Stimulated activated CD8-positive, alpha-beta memory T cell treated with anti-CD3 and anti-CD28 coated beads, Interleukin-7, amount 100 ng/mL, for 24 hours (primary cell): ENCODE data around the gene TSPAN4.

ENCODE experiments used
- DNase-seq: peaks from one replicate; pipeline ENCODE4 v3.0.0-alpha.2; 2020; ENCODE audit warnings: low read depth

Gene TSPAN4

DNA sequence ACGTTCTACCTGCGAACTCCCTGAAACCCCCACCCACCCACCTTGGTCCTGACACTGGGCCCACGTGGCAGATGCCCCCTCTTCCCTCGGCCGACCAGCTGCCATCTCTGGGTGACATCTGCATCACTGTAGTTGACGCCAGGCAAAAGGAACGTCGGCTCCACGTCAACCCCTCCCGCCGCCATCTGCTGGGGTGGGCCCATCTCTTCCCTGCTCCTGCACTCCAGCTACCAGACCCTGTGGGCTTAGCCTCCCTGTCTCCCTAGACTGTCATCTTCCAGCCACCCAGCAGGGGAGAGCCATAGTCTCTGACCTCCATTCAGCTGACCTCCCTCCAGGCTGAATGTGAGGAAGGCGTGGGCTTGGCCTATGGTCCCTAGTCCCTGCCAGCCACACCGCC lies 46.6 kb downstream of the TSPAN4 start:
- DNase-seq, result no peak

DNA sequence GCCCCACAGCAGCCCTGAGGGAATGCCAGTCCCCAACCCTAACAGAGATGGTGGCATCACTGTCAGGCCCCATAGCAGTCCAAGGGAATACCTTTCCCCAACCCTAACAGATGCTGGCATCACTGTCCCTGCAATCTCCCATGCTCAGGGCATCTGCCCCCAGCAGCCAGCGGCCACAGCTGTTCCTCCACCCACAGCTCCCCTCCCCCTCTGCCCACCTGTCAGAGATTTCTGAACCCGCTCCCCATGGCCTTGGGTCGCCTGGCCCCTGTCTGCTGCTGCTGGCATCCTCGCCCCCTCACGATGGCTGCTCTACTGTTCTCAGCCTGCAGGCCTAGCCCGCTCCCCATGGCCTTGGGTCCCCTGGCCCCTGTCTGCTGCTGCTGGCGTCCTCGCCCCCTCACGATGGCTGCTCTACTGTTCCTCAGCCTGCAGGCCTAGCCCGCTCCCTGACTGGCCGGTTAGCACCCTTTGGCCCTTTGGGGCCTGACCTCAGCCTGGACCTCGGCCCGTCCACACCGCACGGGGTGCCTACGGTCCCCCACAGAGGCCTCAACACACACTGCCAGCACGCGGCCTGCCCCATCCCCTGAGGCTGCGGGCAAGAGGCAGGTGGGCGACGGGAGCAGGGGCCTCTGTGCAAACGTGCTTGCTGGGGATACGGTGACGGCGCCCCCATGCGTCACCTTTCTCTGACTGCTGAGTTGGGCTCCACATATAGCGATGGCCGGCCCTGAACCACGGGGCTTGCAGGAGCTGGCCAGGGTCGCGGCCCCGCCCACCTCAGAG lies 47.2 kb downstream of the TSPAN4 start:
- no peak for DNase-seq

DNA sequence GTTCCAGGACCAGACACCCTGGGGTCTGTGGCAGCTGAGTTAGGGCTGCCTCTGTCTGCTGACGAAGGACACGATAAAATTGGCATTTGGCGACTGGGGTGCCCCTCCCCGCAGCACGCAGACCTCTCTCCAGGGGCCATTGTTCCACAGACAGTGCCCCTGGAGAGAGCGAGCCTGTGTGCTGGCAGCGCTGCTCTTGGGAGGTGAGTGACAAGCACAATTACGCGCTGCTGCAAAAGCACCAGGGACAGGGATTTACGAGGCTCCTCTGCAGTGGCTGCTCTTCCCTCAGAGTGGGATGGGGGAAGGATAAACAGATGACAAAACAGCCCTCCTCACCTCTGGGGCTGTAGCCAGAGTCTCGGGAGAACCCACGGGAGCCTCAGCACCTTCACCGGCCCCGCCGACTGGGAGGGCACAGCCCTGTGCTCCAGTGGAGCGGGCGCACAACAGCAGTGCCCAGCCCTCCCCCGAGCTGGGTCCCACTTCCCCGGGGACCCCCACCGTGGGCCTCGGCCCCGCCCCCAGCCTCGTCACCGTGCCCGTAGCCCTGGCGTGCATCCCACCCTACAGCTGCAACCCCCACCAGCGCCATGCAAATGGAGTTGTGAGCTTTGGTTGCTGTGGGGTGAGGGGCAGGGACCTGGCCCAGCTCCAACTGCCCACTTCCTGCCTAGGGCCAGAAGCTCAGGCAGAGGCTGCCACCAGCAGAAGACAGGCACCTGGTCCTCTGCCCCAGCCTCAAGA lies 48.3 kb downstream of the TSPAN4 start:
- DNase-seq, result no peak

DNA sequence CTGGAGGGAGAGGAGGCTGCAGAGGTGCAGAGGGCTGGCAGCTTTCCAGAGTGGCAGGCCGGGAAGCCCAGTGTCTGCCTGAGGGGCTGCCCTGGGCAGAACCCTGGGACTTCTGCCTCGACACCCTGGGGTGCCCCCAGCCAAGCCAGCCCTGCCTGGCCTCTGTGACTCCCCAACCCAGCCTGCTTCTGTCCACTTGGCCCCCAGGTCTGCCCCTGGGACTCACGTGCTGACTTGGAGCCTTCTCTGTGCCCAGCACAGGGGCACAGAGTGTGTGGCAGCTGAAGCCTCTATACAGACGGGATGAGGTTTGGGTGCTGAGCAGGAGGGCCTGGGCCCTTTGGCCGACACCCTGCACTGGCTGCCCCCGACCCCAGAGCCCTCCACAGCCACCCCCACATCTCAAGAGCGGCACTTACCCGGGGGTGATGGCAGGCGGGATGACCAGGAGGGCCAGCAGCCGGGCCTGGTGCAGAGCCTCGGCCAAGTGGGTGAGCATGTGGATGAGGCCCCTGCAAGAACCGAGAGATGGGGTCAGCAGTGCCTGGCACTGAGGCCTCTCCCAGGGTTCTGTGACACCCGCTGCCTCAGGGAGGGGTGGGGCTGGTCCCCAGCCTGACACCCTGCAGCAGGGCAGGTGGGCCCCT lies 50.5 kb downstream of the TSPAN4 start:
- DNase-seq, result no peak

DNA sequence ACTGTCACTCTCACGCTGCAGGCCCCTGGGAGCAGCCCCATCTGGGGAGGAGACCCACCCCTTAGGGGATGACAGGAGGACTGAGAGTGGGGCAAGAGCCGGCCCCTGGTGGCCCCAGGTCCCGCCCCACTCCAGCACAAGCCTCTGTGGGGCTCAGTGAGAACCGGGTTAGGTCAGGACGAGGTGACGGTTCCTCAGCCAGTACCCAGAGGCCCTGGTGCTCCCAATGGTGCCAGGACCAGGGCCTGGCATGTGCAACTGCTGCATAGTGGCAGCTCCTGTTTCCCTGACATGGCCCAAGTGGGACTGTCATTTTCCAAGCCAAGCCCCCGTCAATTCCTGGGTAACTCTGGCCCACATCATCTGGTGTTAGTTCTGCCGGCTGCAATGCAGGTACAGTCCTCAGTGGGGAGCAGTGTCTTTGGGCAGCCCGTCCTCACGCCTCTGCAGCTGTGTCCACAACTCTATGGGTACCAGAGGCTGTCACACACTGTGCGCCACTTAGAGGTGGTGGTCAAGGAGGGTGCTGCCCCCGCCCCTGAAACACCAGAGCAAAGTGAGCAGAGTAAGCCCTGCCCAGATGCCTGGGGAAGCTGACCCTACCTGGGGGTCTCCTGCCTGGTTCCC lies 52.0 kb downstream of the TSPAN4 start:
- no peak for DNase-seq

DNA sequence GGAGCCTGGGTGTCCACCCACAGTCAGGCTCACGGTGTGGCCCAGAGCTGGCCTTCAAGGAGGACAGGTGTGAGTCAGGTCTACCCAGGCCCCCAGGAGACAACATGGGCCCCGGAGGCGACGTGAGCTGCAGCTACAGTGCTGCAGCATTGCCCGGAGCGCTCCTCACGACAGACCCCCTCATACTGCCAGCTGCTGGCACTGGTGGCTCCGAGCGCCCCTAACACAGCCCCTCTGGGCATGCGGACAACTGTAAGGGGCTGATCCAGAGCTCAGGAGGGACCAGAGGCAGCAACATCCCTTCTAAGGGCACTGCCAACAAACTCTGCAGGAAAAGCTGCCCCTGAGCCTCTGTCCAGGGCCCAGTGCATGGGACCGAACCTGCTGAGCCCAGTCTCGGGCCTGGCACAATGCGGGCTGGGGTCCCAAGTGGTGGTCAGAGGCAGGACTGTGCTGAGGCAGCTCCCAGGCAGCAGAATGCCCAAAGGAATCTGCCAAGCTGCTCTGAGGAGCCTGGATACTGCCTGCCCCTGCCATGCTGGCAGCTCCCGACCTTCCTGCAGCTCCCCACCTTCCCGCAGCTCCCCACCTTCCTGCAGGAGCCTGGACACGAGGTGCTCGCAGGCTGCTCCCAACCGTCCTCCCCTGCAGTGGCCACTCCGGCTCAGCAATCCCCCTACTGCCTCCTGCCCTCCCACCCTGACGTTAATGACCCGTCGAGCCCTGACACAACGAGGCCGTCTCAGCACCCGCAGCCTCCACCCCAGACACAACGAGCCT lies 52.9 kb downstream of the TSPAN4 start:
- DNase-seq, result no peak

DNA sequence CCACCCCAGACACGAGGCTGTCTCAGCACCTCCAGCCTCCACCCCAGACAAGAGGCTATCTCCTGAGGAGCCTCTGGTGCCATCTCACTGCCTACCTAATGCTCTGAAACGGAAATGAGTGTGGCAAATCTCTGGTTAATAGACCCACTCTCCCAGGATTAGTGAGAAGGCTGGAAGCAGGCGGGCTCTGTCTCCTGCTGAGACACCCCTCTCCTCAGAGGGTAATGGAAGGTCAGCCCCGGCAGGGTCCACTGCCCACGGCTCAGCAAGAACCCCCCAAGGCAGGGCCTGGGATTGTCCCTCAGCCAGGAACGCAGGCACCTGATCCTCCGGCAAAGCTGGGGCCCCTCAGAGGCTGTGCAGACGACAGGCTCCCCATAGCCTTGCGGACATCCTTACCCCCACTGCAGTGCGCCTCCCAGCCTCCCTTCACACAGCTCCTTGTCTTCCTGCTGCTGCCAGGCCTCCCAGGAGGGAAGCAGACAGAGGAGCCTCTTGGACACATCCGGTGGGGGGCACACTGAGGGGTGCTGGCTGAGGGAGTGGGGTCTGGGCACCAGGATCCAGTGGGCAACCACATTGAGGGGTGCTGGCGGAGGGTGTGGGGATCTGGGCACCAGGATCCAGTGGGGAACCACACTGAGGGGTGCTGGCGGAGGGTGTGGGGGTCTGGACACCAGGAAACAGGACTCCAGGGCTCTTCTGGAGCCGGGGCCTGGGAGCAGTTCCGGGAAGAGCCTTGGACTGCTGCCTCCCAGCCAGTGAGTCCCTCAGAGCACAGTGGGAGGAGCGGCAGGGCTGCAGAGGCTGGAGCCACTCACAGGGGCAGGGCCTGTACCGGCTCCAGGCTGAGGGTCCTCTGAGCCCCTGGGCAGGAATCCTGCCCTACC lies 54.8 kb downstream of the TSPAN4 start:
- no peak for DNase-seq

DNA sequence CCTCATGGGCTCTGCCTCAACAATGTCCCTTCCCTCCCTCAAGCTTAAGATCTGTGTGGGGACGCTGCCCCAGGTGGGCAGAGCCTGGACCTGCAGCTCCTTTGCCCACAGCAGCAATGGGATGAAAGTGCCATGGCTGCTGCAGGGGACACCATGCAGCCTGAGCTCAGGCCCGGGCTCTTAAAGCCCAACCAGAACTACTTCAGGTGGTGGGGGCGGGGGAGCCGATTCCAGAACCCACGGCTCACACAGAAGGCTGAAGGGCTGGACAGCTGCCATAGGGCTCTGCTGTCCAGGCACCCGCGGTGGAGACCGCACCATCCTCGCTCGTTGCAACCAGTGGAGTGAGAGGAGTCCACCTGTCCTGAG lies 55.5 kb downstream of the TSPAN4 start:
- DNase-seq, result no peak

DNA sequence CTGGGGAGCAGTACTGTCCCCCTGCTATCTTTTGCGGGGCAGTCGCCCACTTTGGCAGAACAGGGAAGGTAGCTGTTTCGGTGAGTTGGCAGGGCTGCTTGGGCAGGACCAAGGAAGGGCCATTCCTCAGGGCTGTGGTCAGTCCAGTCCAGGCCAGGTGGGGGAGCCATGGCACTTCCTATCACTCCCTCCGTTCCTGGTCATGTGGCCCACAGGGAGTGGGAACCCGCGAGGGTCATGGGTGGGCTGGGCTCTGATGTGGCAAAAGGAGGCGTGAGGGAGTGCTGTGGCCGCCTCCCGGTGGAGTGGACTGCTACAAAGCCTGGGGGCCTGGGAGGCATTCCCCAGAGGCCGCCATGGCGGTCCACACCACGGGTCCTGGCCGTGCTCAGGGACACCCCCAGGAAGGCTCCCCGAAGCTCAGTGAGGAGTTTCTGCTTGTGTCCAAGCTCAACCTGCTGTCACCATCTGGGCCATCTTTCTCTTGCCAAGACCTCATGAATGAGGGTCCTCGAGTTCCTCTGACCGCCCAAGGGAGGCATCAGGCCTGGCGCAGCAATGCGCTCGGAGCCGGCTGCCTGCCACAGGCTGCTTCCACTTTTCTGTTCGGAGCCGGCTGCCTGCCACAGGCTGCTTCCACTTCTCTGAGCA lies 56.0 kb downstream of the TSPAN4 start:
- no peak for DNase-seq

DNA sequence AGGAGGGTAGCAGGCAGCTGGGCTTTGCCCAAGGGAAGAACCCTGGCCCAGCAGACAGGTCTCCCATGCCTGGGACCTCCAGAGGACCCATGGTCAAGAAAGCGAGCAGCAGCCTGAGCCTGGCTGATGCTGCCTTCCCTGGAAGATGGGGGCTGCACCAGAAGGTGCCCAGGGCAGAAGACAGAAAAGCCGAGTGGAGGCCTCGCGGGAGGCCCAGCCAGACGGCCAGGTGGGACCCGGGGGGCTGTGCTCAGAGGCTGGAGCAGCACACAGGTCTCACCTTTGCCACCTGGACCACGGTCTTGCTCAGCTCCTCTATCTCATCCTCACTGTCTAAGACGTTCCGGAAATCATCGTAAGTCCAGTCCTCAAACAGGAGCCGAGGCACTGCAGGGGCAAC lies 57.1 kb downstream of the TSPAN4 start:
- DNase-seq, result no peak

DNA sequence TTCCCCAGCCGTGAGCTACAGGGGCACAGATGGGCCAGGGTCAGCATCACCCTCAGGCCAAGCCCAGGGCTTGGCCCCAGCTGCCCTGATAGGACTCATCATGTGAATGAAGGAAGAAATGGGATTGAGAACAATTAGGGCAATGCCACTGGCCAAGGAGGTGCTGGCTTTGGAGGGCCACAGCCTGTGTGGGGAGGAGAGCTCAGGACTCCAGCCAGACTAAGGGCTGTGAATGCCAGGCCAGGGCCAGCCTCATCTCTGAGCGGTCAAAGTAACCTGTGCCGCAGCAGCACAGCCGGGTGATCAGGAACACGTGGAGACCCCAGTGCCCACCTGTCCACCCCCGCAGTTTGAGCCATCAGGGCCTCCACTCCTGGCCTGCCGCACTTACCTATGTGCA lies 57.9 kb downstream of the TSPAN4 start:
- no peak for DNase-seq

DNA sequence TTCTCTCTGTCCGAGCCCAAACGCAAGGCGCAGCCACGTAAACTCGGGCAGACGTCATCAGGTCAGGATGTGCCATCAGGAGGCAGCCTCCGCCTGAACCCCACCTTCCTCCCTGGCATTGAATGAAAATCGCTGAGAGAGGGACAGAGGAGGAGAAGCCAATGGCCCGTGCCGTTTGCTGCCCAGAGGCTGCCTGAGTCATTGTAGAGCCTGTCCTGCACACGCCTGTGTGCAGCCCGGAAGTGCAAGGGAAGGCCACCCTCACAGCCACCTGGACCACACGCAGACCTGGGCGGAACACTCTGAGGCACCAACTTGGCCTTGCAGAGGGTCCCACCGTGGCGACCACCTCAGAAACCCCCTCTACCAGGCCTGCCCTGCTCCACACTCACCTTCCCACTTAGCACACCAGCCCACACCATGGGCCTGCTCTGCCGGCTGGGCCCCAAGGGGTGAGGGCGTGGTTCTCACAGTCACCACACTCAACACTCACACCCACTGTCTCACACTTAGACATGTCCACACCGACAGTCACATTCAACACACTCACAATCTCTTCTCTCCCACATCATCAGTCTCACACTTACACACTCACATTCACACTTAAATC lies 58.9 kb downstream of the TSPAN4 start:
- DNase-seq, result no peak

DNA sequence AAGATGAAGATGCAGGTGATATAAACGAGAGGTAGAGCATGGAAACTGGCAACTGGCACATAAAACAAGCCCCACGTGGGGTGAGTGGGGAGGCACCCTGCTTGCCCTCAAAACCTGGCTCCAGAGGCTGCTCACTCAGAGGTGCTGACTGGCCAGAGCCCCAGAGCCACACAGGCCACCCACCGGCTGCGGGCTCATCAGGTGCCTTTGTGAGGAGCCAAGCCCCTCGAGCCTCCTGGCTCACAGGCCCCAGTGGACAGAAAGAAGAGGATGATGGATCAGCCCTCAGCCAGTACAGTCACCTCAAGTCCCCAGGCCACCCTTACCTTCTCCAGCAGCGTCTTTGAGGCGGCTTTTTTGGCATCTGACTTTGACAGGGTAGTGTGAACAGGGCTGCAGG lies 61.7 kb downstream of the TSPAN4 start:
- DNase-seq, result no peak

DNA sequence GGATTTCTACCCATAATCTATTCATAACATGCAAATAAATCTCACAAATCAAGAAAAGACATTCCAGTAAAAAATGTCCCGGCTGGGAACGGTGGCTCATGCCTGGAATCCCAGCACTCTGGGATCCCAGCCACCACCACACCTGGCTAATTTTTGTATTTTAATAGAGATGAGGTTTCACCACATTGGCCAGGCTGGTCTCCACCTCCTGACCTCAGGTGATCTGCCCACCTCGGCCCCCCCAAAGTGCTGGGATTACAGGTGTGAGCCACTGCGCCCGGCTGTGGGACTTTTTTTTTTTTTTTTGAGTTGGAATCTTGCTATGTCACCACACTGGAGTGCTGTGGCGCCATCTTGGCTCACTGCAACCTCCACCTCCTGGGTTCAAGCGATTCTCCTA lies 63.3 kb downstream of the TSPAN4 start:
- no peak for DNase-seq

DNA sequence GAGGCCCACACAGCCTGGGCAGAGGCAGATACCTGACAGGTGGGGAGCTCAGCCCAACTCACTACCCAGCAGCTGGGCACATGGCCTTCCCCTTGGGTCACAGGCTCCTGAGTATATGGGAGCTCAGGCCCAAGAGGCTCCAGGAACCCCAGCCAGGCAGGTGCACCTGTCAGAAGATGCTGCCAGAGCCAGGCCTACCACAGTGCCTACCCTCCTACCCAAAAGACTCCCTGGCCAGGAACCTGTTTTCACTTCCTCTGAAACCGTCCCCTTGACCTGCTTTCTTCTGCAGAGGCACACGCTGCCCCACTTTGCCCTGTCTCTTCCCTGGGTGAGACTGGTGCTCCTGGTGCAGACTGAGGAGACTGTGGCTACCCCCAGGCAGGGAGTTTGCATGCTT lies 65.0 kb downstream of the TSPAN4 start:
- no peak for DNase-seq

DNA sequence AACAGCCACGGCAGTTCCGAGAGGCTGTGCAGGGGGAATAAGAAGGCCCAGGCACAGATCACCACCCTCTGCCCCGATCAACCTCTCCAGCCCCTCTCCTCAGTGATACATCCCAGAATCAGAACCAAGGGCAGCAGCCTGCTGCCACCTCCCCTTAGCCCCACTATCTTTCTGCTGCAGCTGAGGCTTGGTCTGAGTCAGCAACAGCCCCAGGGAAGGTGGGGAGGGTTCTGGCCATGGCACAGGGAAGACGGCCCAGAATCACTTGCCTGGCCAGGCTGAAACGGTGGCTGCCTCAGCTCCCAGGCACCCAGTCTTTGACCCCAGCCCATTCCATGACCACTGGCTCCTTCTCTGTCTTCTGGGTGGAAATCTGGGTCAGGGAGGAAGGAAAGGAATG lies 65.6 kb downstream of the TSPAN4 start:
- DNase-seq, result no peak

DNA sequence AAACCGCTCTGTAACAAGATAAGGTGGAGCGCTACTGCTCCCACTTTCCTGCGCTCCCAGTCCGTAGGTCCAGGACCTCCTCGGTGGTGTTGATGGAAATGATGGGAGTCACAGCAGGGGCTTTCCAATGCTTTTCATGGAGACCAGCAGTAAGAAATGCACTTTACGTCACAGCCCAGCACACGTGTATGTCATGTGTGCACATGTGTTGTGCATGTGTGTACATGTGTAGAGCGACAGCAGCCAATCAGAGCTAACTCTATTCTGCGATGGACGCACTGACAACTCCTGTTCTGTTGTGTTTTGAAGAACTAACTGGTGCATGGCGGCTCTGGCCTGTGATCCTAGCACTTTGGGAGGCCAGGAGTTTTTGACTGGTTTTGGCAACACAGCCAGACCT lies 66.8 kb downstream of the TSPAN4 start:
- no peak for DNase-seq

DNA sequence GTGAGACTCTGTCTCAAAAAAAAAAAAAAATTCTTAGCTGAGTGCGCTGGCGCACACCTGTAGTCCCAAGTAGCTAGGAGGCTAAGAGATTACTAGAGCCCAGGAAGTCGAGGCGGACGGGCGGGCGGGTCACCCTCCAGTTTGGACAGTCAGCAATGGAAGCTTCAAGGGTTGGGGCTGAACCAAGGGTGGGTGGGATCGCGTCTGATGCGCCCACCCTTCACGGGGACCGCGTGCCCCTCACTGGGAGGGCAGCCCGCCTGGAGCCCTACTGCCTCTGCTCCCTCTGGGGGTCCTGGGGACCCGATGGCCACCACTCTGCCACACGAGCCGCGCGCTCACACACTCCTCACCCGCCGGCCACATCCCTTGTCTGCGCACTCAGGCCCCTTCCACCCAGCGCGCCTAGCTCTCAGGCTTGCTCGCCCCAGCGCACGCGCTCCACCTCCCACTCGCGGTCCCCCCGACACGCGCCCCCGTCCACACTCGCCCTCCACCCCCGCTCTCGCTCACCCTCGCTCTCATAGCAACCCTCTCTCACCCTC lies 67.5 kb downstream of the TSPAN4 start:
- no peak for DNase-seq

DNA sequence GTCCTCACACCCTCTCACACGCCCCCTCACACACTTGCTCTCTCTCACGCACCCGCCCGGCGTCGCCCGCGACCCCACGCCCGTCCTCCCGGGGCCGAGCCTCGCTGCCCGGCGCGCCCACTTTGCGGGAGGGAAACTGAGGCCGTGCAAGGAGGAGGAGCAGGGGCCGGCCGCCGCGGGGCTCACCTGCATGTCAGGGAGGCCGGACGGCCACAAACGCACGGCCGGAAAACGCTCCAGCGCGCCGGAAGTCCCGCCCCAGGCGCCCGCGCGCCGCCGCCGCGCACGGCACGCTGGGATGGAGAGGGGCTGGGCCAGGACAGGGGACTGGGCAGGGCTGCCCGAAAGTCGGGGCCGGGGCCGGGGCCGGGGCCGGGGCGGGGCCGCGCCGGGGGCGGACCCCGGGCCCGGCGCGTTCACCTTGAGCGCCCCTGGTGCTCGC lies 68.0 kb downstream of the TSPAN4 start, which contains the start of gene CHID1:
CHID1 (minus strand) TSS at position 222 of the 442 bp plus-strand sequence. CDS start 5,994 bp downstream, outside the sequence.
- peak; percentile 71 for DNase-seq
